Left ventricle myocardium superior (tissue), 1 donor: ENCODE measurements around the gene ADGRL3. TPM values are rescaled to one million over a fixed set of nuclear protein-coding genes. Genes with fewer than 3 reads are reported as not detected.

Experiments
- ATAC-seq: fragments of 200-7000 bp; cut with Tn5 transposase; one replicate; pipeline ENCODE4 v1.9.1; 2020; ENCODE audit warnings: mild to moderate bottlenecking, moderate library complexity
- DNase-seq: peaks from one replicate; pipeline ENCODE4 v3.0.0-alpha.2; 2020
- intact Hi-C: fragments of 100-400 bp; cut with micrococcal nuclease; formaldehyde crosslinking; loops from one replicate; pipeline ENCODE4 v1.11.0; 2022
- total RNA-seq: library from RNA; stranded (reverse); fragmentation: NEBNext Ultra II Directional; extraction: Animal tissue kit (Norgen Biotek cat#: 25700); gene quantifications from one replicate; pipeline ENCODE4 v1.2.1, GENCODE V29; 2021
- donor health status: DM: no; HTN: yes; CAD: no; lungs with severe emphysema.

ADGRL3 gene
- total RNA-seq, 1 donor from 2014 or later: 5.1 TPM

- intact Hi-C loops: no loop called here
- DNase-seq: no peak
- no peak for ATAC-seq
Measured at GRCh38 chr4:61877266-61877665, 677.1 kb downstream of the ADGRL3 start.

GRCh38 chr4:61877893-61878292, 677.8 kb downstream of the ADGRL3 start:
- intact Hi-C loops: no loop called here
- ATAC-seq (no peak), DNase-seq (no peak)

- peak; percentile 20 for ATAC-seq
- DNase-seq: no peak
- intact Hi-C loops: no loop called here
Measured at GRCh38 chr4:61882381-61882780, 682.3 kb downstream of the ADGRL3 start.

GRCh38 chr4:61886131-61886530, 686.0 kb downstream of the ADGRL3 start:
- no peak for ATAC-seq
- no peak for DNase-seq
- intact Hi-C loops: no loop called here

- ATAC-seq (no peak), DNase-seq (no peak)
- intact Hi-C loops: no loop called here
Measured at GRCh38 chr4:61889117-61889516, 689.0 kb downstream of the ADGRL3 start.

GRCh38 chr4:61890321-61890720, 690.2 kb downstream of the ADGRL3 start:
- DNase-seq (no peak), ATAC-seq (no peak)
- intact Hi-C loops: no loop called here

GRCh38 chr4:61891953-61892352, 691.8 kb downstream of the ADGRL3 start:
- intact Hi-C loops: no loop called here
- no peak for ATAC-seq
- DNase-seq: no peak

- intact Hi-C loops: no loop called here
- ATAC-seq: no peak
- DNase-seq: no peak
Measured at GRCh38 chr4:61896634-61897033, 696.5 kb downstream of the ADGRL3 start.

- intact Hi-C loops: no loop called here
- no peak for ATAC-seq
- DNase-seq: no peak
Measured at GRCh38 chr4:61909031-61909430, 708.9 kb downstream of the ADGRL3 start.

GRCh38 chr4:61911313-61911756, 711.2 kb downstream of the ADGRL3 start:
- DNase-seq (no peak), ATAC-seq (no peak)
- intact Hi-C loops: no loop called here

GRCh38 chr4:61913619-61914018, 713.5 kb downstream of the ADGRL3 start:
- ATAC-seq (no peak), DNase-seq (no peak)
- intact Hi-C loops: no loop called here

GRCh38 chr4:61915501-61915900, 715.4 kb downstream of the ADGRL3 start:
- ATAC-seq: no peak
- no peak for DNase-seq
- intact Hi-C loops: no loop called here

GRCh38 chr4:61918507-61918906, 718.4 kb downstream of the ADGRL3 start:
- DNase-seq (no peak), ATAC-seq (no peak)
- intact Hi-C loops: no loop called here

GRCh38 chr4:61918987-61919386, 718.9 kb downstream of the ADGRL3 start:
- ATAC-seq (no peak), DNase-seq (no peak)
- intact Hi-C loops: no loop called here

GRCh38 chr4:61919561-61919960, 719.4 kb downstream of the ADGRL3 start:
- DNase-seq (no peak), ATAC-seq (no peak)
- intact Hi-C loops: no loop called here

GRCh38 chr4:61921920-61922319, 721.8 kb downstream of the ADGRL3 start:
- ATAC-seq (no peak), DNase-seq (no peak)
- intact Hi-C loops: no loop called here

- DNase-seq: no peak
- ATAC-seq: no peak
- intact Hi-C loops: no loop called here
Measured at GRCh38 chr4:61922766-61923165, 722.6 kb downstream of the ADGRL3 start.

- ATAC-seq: no peak
- intact Hi-C loops: no loop called here
- DNase-seq: no peak
Measured at GRCh38 chr4:61923179-61923578, 723.1 kb downstream of the ADGRL3 start.

GRCh38 chr4:61924131-61924530, 724.0 kb downstream of the ADGRL3 start:
- ATAC-seq (no peak), DNase-seq (no peak)
- intact Hi-C loops: no loop called here

- intact Hi-C loops: no loop called here
- ATAC-seq: no peak
- DNase-seq: no peak
Measured at GRCh38 chr4:61933527-61933926, 733.4 kb downstream of the ADGRL3 start.

GRCh38 chr4:61934198-61934597, 734.1 kb downstream of the ADGRL3 start:
- no peak for ATAC-seq
- intact Hi-C loops: no loop called here

GRCh38 chr4:61938250-61938846, 738.2 kb downstream of the ADGRL3 start:
- DNase-seq (no peak), ATAC-seq (no peak)
- intact Hi-C loops: no loop called here

More at GRCh38 chr4:61934198-61934597, 734.1 kb downstream of the ADGRL3 start:
- no peak for DNase-seq
